H1 (cell line): ENCODE data around the gene TMA7. TPM values are rescaled to one million over a fixed set of nuclear protein-coding genes. Genes with fewer than 3 reads are reported as not detected.

ENCODE experiments used
- CTCF ChIA-PET: fragments of 300-600 bp; sonication (Branson Sonifier 250); formaldehyde crosslinking; loops from one replicate; lab custom pipeline; 2021; ENCODE audit not compliant: partially characterized antibody; lab: Charles Lee
- POLR2A ChIA-PET: fragments of 300-600 bp; sonication (Branson Sonifier 250); formaldehyde crosslinking; loops from one replicate; lab custom pipeline; 2021; ENCODE audit warnings: inconsistent platforms; ENCODE audit not compliant: partially characterized antibody; lab: Charles Lee
- DNase-seq, 2 experiments: peaks; one replicate each; pipeline versions ENCODE4 v3.0.0 to v3.0.0-alpha.2; 2010 to 2022; ENCODE audit warnings: low spot score in 2 of 2, low read depth in 1 of 2, mixed read lengths in 1 of 2
- FAIRE-seq: peaks from 2 replicates; lab custom pipeline; 2011; peaks lifted over from hg19 to GRCh38; lab: Jason Lieb, UNC
- H2AFZ ChIP-seq: 2 replicates; pipeline ENCODE4 v1.8.1; 2012; ENCODE audit warnings: low read length, inconsistent platforms
- H2AK5ac ChIP-seq: 2 replicates; pipeline ENCODE4 v1.6.1; 2013; ENCODE audit warnings: low read depth, low read length
- H2BK120ac ChIP-seq: replicated peaks from 2 replicates; pipeline ENCODE3; 2013; ENCODE audit warnings: low read depth, low read length, inconsistent platforms
- H2BK12ac ChIP-seq: 2 replicates; pipeline ENCODE4 v1.6.1; 2013; ENCODE audit warnings: low read depth, low read length
- H2BK15ac ChIP-seq: 2 replicates; pipeline ENCODE4 v1.6.1; 2013; ENCODE audit warnings: low read length
- H2BK20ac ChIP-seq: 2 replicates; pipeline ENCODE4 v1.6.1; 2013; ENCODE audit warnings: low read length
- H2BK5ac ChIP-seq: 2 replicates; pipeline ENCODE4 v1.6.1; 2013; ENCODE audit warnings: low read depth, low read length
- H3K14ac ChIP-seq: 2 replicates; pipeline ENCODE4 v1.6.1; 2013; ENCODE audit warnings: inconsistent platforms; ENCODE audit not compliant: insufficient read length
- H3K18ac ChIP-seq: 2 replicates; pipeline ENCODE4 v1.6.1; 2013; ENCODE audit warnings: low read length; ENCODE audit errors: extremely low read depth
- H3K23ac ChIP-seq: 2 replicates; pipeline ENCODE4 v1.6.1; 2013; ENCODE audit warnings: inconsistent platforms; ENCODE audit not compliant: insufficient read length
- H3K23me2 ChIP-seq: 2 replicates; pipeline ENCODE4 v1.6.1; 2013; ENCODE audit warnings: low read depth, low read length
- H3K27ac ChIP-seq: 2 replicates; pipeline ENCODE4 v1.6.1; 2011; ENCODE audit warnings: low read depth, low read length, inconsistent platforms
- H3K27me3 ChIP-seq, 4 experiments: replicated peaks in 1 of 4; 1 replicate in 1 of 4; 2 replicates in 3 of 4; pipeline versions ENCODE4 v1.6.1 to v1.8.1; 2011 to 2013; ENCODE audit warnings: low read length in 3 of 4, mild to moderate bottlenecking in 3 of 4, inconsistent platforms in 2 of 4, mixed read lengths in 2 of 4, moderate library complexity in 1 of 4; ENCODE audit not compliant: control insufficient read depth in 3 of 4, insufficient read depth in 3 of 4; ENCODE audit errors: extremely low read depth in 1 of 4
- H3K36me3 ChIP-seq, 4 experiments: 2 replicates each; pipeline versions ENCODE4 v1.6.1 to v1.8.1; 2011 to 2013; ENCODE audit warnings: mild to moderate bottlenecking in 4 of 4, low read length in 3 of 4, moderate library complexity in 2 of 4, control low read depth in 1 of 4, inconsistent platforms in 1 of 4; ENCODE audit not compliant: insufficient read depth in 4 of 4, control insufficient read depth in 2 of 4
- H3K4ac ChIP-seq: replicated peaks from 2 replicates; pipeline ENCODE3; 2013; ENCODE audit warnings: low read length, low read depth, mixed read lengths, inconsistent platforms; ENCODE audit not compliant: insufficient read length
- H3K4me1 ChIP-seq, 4 experiments: replicated peaks in 1 of 4; 1 replicate in 1 of 4; 2 replicates in 3 of 4; pipeline versions ENCODE4 v1.6.1 to v1.8.1; 2011 to 2013; ENCODE audit warnings: low read length in 3 of 4, inconsistent platforms in 2 of 4, mixed read lengths in 1 of 4; ENCODE audit not compliant: insufficient read depth in 4 of 4, control insufficient read depth in 3 of 4
- H3K4me2 ChIP-seq, 2 experiments: 2 replicates each; pipeline versions ENCODE4 v1.6.1 to v1.8.1; 2011 to 2013; ENCODE audit warnings: low read depth in 2 of 2, low read length in 2 of 2, control low read depth in 1 of 2, inconsistent platforms in 1 of 2, mild to moderate bottlenecking in 1 of 2; ENCODE audit not compliant: insufficient read depth in 1 of 2
- H3K4me3 ChIP-seq, 4 experiments: fragments of 200-600, 300-600 bp in 1 of 4; sonication (generic), shearing (Covaris generic), sonication (Bioruptor Twin) in 1 of 4; 2 replicates each; pipeline versions ENCODE4 v1.5.1 to v1.8.1; 2011 to 2016; ENCODE audit warnings: low read length in 4 of 4, low read depth in 3 of 4, control low read depth in 2 of 4, inconsistent platforms in 2 of 4, mild to moderate bottlenecking in 2 of 4, mixed read lengths in 1 of 4, moderate library complexity in 1 of 4; ENCODE audit not compliant: insufficient read depth in 2 of 4; ENCODE audit errors: extremely low read depth in 1 of 4
- H3K56ac ChIP-seq: replicated peaks from 2 replicates; pipeline ENCODE3; 2013; ENCODE audit warnings: low read depth, mild to moderate bottlenecking, mixed read lengths, low read length, inconsistent platforms; ENCODE audit not compliant: insufficient read length
- H3K79me1 ChIP-seq: 2 replicates; pipeline ENCODE4 v1.6.1; 2013; ENCODE audit warnings: low read depth, low read length, control low read depth
- H3K79me2 ChIP-seq, 2 experiments: 2 replicates each; pipeline versions ENCODE4 v1.6.1 to v1.8.1; 2012 to 2013; ENCODE audit warnings: low read length in 2 of 2, mild to moderate bottlenecking in 2 of 2, inconsistent platforms in 1 of 2; ENCODE audit not compliant: insufficient read depth in 2 of 2, control insufficient read depth in 1 of 2
- H3K9ac ChIP-seq, 4 experiments: replicated peaks in 1 of 4; 1 replicate in 1 of 4; 2 replicates in 3 of 4; pipeline versions ENCODE4 v1.6.1 to v1.8.1; 2011 to 2013; ENCODE audit warnings: low read depth in 3 of 4, low read length in 3 of 4, control low read depth in 2 of 4, mild to moderate bottlenecking in 2 of 4, moderate library complexity in 2 of 4, inconsistent platforms in 1 of 4; ENCODE audit errors: extremely low read depth in 1 of 4
- H3K9me3 ChIP-seq, 2 experiments: 2 replicates each; pipeline versions ENCODE4 v1.6.1 to v1.8.1; 2012 to 2013; ENCODE audit warnings: mild to moderate bottlenecking in 2 of 2, moderate library complexity in 2 of 2, control low read depth in 1 of 2, inconsistent platforms in 1 of 2, low read depth in 1 of 2, low read length in 1 of 2, mixed read lengths in 1 of 2; ENCODE audit not compliant: insufficient read depth in 2 of 2
- H4K20me1 ChIP-seq, 2 experiments: replicated peaks in 1 of 2; 2 replicates each; pipeline versions ENCODE3 to v1.8.1; 2011 to 2013; ENCODE audit warnings: inconsistent platforms in 2 of 2, low read length in 2 of 2, mild to moderate bottlenecking in 1 of 2; ENCODE audit not compliant: insufficient read depth in 2 of 2, control insufficient read depth in 1 of 2
- H4K5ac ChIP-seq: 2 replicates; pipeline ENCODE4 v1.6.1; 2013; ENCODE audit warnings: low read length, low read depth, mixed read lengths, inconsistent platforms; ENCODE audit not compliant: insufficient read length
- H4K8ac ChIP-seq: 2 replicates; pipeline ENCODE4 v1.8.0; 2013; ENCODE audit warnings: mild to moderate bottlenecking, moderate library complexity, low read length, inconsistent platforms; ENCODE audit not compliant: insufficient read depth; ENCODE audit errors: extremely low read depth
- H4K91ac ChIP-seq: replicated peaks from 2 replicates; pipeline ENCODE3; 2013; ENCODE audit warnings: low read length, mixed read lengths, inconsistent platforms; ENCODE audit not compliant: insufficient read length
- CTBP2 ChIP-seq: IDR thresholded peaks from 2 replicates; pipeline ENCODE4 v1.7.0; 2011; ENCODE audit warnings: borderline replicate concordance, mild to moderate bottlenecking, moderate library complexity, mixed read lengths, low read length; ENCODE audit not compliant: insufficient read depth, insufficient read length
- JUND ChIP-seq: IDR thresholded peaks from 2 replicates; pipeline ENCODE4 v1.6.1; 2011; ENCODE audit warnings: mild to moderate bottlenecking, improper control_type of control experiment, low read length
- NANOG ChIP-seq: IDR thresholded peaks from 2 replicates; pipeline ENCODE4 v1.6.1; 2011; ENCODE audit warnings: low read length, low read depth, mild to moderate bottlenecking, inconsistent platforms; ENCODE audit not compliant: insufficient read depth, poor library complexity, severe bottlenecking
- RFX5 ChIP-seq: IDR thresholded peaks from 2 replicates; pipeline ENCODE4 v1.6.1; 2011; ENCODE audit warnings: low read depth, low read length, improper control_type of control experiment, borderline replicate concordance
- SIRT6 ChIP-seq: IDR thresholded peaks from one replicate; pipeline ENCODE4 v1.7.1; 2012; ENCODE audit warnings: low read length, inconsistent platforms
- SP4 ChIP-seq: IDR thresholded peaks from 2 replicates; pipeline ENCODE4 v1.6.1; 2012; ENCODE audit warnings: low read length, inconsistent platforms
- TBP ChIP-seq: IDR thresholded peaks from 2 replicates; pipeline ENCODE4 v1.6.1; 2011; ENCODE audit warnings: low read depth, low read length, improper control_type of control experiment
- ZNF274 ChIP-seq: IDR thresholded peaks from 2 replicates; pipeline ENCODE4 v1.7.0; 2012; ENCODE audit warnings: low read length, borderline replicate concordance; ENCODE audit errors: extremely low read depth
- WGBS, 2 experiments: shearing (Covaris generic) in 1 of 2; methylation state at CpG; one replicate each; pipeline versions ENCODE4 v1.1.6 to v1.1.7; 2013 to 2015; ENCODE audit warnings: low lambda C conversion rate in 2 of 2, mixed read lengths in 2 of 2, inconsistent platforms in 1 of 2, low coverage in 1 of 2, missing lambda C conversion rate in 1 of 2; ENCODE audit not compliant: insufficient replicate concordance in 2 of 2, insufficient coverage in 1 of 2, insufficient read length in 1 of 2; ENCODE audit errors: extremely low coverage in 1 of 2, missing lambda C conversion rate in 1 of 2; 5-methylcytosine and 5-hydroxymethylcytosine counted together
- polyA plus RNA-seq, 7 experiments: library from polyadenylated mRNA; depleted of rRNA in 3 of 7; stranded (reverse) in 5 of 7; unstranded in 2 of 7; fragments of >200 nt in 5 of 7; fragments of 200-250 nt in 2 of 7; gene quantifications; 1 replicate in 5 of 7; 2 replicates in 1 of 7; 4 replicates in 1 of 7; pipeline versions ENCODE4 v1.2.1 to v1.2.3, GENCODE V29; 2011 to 2013; ENCODE audit warnings: missing spikeins in 2 of 7, mixed read lengths in 2 of 7
- total RNA-seq: library from RNA; stranded (reverse); fragmentation: NEBNext Ultra II Directional; extraction: Animal tissue kit (Norgen Biotek cat#: 25700); gene quantifications from 2 replicates; pipeline ENCODE4 v1.2.1, GENCODE V29; 2021
- TF ChIP-seq, protein P1 (sequence below): IDR thresholded peaks from 2 replicates; pipeline ENCODE4 v1.6.1; 2011; ENCODE audit warnings: low read depth, mild to moderate bottlenecking, low read length; ENCODE audit not compliant: insufficient read depth

Gene TMA7
- total and polyA plus RNA-seq, 2 of the 8 experiments (the other 6 are each of a cell fraction or from before 2014, with no cell fraction given) = 138 to 305 TPM

DNA sequence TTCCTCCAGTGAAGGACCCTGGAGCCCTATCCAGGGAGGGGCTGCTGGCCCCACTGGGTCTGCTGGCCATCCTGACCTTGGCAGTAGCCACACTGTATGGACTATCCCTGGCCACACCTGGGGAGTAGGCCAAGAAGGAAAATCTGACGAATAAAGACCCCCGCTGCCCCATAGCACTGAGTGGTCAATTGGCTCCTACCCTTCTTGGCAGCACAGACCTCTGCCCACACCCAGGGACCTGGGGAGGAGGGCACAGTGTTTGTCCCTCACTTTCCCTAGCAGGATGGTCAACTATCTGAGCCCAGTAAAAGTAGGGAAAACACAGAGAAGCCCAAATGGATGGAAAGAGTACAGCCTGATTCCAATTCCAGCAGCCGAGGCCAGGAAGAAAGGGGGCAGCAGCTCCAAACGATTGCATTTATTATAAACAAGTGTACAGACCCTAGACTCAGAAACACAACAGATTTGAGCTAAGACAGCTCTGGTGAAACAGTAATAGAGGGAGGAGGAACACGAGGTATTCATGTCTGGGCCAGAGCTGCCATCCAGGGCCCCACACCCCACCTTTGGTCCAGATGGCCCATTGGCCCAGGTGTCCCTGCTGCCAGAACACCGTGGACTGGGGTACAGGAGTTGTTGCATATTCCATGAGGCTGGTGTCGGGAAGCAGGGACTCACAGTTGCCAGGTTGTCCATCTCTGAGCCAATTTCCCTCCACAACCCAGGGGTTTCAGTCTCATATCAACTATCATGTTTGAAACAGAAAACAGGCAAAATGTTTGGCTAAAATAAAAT lies 27.6 kb downstream of the TMA7 start:
- Histone ChIP-seq H2AK5ac (no peak overlapping the region), H3K79me1 (peaks cover 9% of the 10 kb centered on the region), H3K23ac (no peak overlapping the region), H2AFZ (no peak overlapping the region), H3K4me3 (no peak overlapping the region), H3K27ac (peak overlapping the region; percentile 33; the same call in 1 of the 2 replicates), H4K8ac (no peak overlapping the region), H4K20me1 (peaks cover 3 to 11% of the 10 kb centered on the region in 2 experiments), H2BK12ac (no peak overlapping the region), H2BK20ac (no peak overlapping the region), H3K56ac (no peak overlapping the region), H4K91ac (no peak overlapping the region), H3K4me1 (peaks cover 0 to 26% (median 17%) of the 10 kb centered on the region in 4 experiments; a peak in 6 of 7 replicates), H2BK5ac (peak overlapping the region; percentile 78; the same call in 1 of the 2 replicates), H3K9ac (no peak overlapping the region; a peak in 2 of 7 replicates), H3K18ac (no peak overlapping the region), H3K4me2 (no peak overlapping the region), H3K27me3 (no peaks in the 10 kb centered on the region), H2BK120ac (no peak overlapping the region), H3K23me2 (peaks cover 3% of the 10 kb centered on the region; the same call in 1 of the 2 replicates), H4K5ac (no peak overlapping the region), H3K36me3 (peaks cover 7 to 35% (median 14%) of the 10 kb centered on the region in 4 experiments), H3K79me2 (peaks cover 0 to 21% of the 10 kb centered on the region in 2 experiments; a peak in 2 of 4 replicates), H3K14ac (no peak overlapping the region), H3K9me3 (no peaks in the 10 kb centered on the region), H2BK15ac (0 out of 2 replicates have a peak overlapping the region, but pooled peaks have one; percentile 18), H3K4ac (no peak overlapping the region)
- POLR2A ChIA-PET = interaction anchor here (0.6 to 8.1 kb wide), 16 partner anchors 8 to 195 kb away, joined by 3 to 83 read pairs (median 5); partner anchors contain the start of genes ATRIP, CELSR3, PFKFB4 and PLXNB1
- WGBS, 2 experiments = 89% methylated on average over 6 of the region's 7 CpGs; no CpG with 5 or more reads in 1 of the 2 experiments
- DNase-seq = no peak
- FAIRE-seq = no peak
- CTCF ChIA-PET = interaction anchor here (0.6 to 21.5 kb wide), 6 partner anchors 8 to 153 kb away, joined by 3 to 251 read pairs (median 39); partner anchors contain the start of genes PFKFB4 and SHISA5
- TF ChIP-seq RFX5 = no peak
- no peak for TF ChIP-seq CTBP2
- no peak for TF ChIP-seq NANOG
- no peak for TF ChIP-seq ZNF274
- TF ChIP-seq JUND = no peak
- TF ChIP-seq, protein P1, sequence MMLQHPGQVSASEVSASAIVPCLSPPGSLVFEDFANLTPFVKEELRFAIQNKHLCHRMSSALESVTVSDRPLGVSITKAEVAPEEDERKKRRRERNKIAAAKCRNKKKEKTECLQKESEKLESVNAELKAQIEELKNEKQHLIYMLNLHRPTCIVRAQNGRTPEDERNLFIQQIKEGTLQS = no peak
- no peak for TF ChIP-seq SIRT6
- no peak for TF ChIP-seq SP4
- TF ChIP-seq TBP = no peak
